ENCODE data around the gene FAM135A. TPM values are rescaled to one million over a fixed set of nuclear protein-coding genes. Genes with fewer than 3 reads are reported as not detected.

FAM135A gene
- total RNA-seq, 1 experiment from 2014 or later, result 16.0 TPM

DNA sequence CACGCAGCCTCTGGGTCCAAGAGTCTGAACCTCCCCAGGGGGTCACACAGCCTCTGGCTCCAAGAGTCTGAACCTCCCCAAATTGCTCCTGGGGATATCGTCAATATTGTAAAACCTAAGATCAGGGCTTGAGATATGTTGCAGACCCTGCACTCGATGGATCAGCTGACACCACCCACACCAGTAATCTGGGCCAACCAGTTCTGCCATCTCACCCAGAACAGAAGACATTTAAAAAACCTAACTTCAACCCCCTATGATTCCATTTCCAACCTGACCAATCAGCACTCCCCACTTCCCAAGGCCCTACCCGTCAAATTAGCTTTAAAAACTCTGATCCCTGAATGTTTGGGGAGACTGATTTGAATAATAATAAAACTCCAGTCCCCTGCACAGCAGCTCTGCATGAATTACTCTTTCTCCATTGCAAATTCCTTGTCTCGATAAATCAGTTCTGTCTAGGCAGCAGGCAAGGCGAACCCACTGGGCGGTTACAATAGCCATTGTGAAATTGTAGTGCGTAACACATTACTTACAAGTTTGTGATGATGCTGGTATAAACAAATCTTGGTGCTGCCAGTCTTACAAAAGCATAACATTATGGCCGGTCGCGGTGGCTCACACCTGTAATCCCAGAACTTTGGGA is 32.4 kb upstream of the FAM135A start:
- no peak overlapping the region for H2AFZ ChIP-seq
- H3K27ac ChIP-seq, result no peak overlapping the region
- no peaks in the 10 kb centered on the region for H3K79me2 ChIP-seq (ENCODE audit: low read depth)
- H3K4me2 ChIP-seq, result no peak overlapping the region
- no peaks in the 10 kb centered on the region for H3K27me3 ChIP-seq (ENCODE audit: insufficient read depth, low read depth)
- ChIA-PET POLR2A (ENCODE audit: unreplicated experiment) (no interaction called here), CTCF (no interaction called here)
- BruUV-seq (replicated peaks), result no TSS peak
- H3K9me3 ChIP-seq (ENCODE audit: insufficient read depth, low read depth), result no peaks in the 10 kb centered on the region
- H3K36me3 ChIP-seq (ENCODE audit: low read depth), result no peaks in the 10 kb centered on the region
- DNase-seq, result no peak
- H3K4me1 ChIP-seq (replicated peaks; ENCODE audit: insufficient read depth), result no peaks in the 10 kb centered on the region
- intact Hi-C loops (cut with micrococcal nuclease; ENCODE audit: unreplicated experiment), result no loop called here
- H3K4me3 ChIP-seq, result no peak overlapping the region
- no peaks in the 10 kb centered on the region for H3K9me2 ChIP-seq (ENCODE audit: insufficient read depth)
- H3F3A ChIP-seq (ENCODE audit: insufficient read depth, low read depth), result no peaks in the 10 kb centered on the region
- no peaks in the 10 kb centered on the region for H4K20me1 ChIP-seq (ENCODE audit: insufficient read depth)
- TF ChIP-seq, protein P1, sequence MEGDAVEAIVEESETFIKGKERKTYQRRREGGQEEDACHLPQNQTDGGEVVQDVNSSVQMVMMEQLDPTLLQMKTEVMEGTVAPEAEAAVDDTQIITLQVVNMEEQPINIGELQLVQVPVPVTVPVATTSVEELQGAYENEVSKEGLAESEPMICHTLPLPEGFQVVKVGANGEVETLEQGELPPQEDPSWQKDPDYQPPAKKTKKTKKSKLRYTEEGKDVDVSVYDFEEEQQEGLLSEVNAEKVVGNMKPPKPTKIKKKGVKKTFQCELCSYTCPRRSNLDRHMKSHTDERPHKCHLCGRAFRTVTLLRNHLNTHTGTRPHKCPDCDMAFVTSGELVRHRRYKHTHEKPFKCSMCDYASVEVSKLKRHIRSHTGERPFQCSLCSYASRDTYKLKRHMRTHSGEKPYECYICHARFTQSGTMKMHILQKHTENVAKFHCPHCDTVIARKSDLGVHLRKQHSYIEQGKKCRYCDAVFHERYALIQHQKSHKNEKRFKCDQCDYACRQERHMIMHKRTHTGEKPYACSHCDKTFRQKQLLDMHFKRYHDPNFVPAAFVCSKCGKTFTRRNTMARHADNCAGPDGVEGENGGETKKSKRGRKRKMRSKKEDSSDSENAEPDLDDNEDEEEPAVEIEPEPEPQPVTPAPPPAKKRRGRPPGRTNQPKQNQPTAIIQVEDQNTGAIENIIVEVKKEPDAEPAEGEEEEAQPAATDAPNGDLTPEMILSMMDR (conservative IDR thresholded peaks at IDR 0.05), result no peak
- no peak for TF ChIP-seq EZH2 (IDR thresholded peaks at IDR 0.05; ENCODE audit: low read depth)

DNA sequence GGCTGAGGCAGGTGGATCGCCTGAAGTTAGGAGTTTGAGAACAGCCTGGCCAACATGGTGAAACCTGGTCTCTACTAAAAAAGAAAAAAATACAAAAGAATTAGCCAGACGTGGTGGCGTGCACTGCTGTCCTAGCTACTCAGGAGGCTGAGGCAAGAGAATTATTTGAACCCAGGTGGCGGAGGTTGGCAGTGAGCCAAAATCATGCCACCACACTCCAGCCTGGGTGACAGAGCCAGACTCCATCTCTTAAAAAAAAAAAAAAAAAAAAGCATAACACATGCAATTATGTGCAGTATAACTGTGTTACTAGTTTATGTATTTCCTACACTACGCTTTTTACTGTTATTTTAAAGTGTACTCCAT is 31.9 kb upstream of the FAM135A start:
- no peak for DNase-seq
- BruUV-seq (replicated peaks), result no TSS peak

DNA sequence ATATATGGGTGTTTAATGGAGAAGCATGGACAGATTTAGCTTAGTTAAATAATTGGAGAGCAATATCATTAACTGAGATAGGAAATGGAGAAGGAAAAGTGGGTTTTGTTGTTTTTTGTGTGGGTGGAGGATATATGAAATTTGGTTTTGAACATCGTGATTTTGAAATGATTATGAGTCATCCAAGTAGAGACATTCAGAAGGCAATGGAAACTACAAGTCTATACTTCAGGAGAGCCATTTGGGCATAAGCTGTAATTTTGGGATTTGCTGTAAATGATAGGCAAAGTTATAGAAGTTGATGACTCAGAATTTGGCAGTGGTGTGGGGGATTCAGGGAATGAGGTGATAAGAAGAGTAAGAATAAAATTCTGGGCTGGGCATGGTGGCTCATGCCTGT is 27.4 kb upstream of the FAM135A start:
- ChIA-PET POLR2A (ENCODE audit: unreplicated experiment) (no interaction called here), CTCF (no interaction called here)
- no TSS peak for BruUV-seq (replicated peaks)
- H3F3A ChIP-seq (ENCODE audit: insufficient read depth, low read depth), result no peaks in the 10 kb centered on the region
- no peaks in the 10 kb centered on the region for H3K79me2 ChIP-seq (ENCODE audit: low read depth)
- no peaks in the 10 kb centered on the region for H3K4me1 ChIP-seq (replicated peaks; ENCODE audit: insufficient read depth)
- no peaks in the 10 kb centered on the region for H3K9me3 ChIP-seq (ENCODE audit: insufficient read depth, low read depth)
- no peak for DNase-seq
- no peaks in the 10 kb centered on the region for H3K9me2 ChIP-seq (ENCODE audit: insufficient read depth)
- H3K27me3 ChIP-seq (ENCODE audit: insufficient read depth, low read depth), result no peaks in the 10 kb centered on the region
- H4K20me1 ChIP-seq (ENCODE audit: insufficient read depth), result no peaks in the 10 kb centered on the region
- no peak overlapping the region for H3K27ac ChIP-seq
- no peak for TF ChIP-seq EZH2 (IDR thresholded peaks at IDR 0.05; ENCODE audit: low read depth)
- TF ChIP-seq, protein P1 (conservative IDR thresholded peaks at IDR 0.05), result no peak
- no peaks in the 10 kb centered on the region for H3K36me3 ChIP-seq (ENCODE audit: low read depth)
- no peak overlapping the region for H3K4me3 ChIP-seq
- no peak overlapping the region for H3K4me2 ChIP-seq
- H2AFZ ChIP-seq, result no peak overlapping the region
- intact Hi-C loops (cut with micrococcal nuclease; ENCODE audit: unreplicated experiment), result no loop called here

More for the DNA sequence above, 31.9 kb upstream of the FAM135A start:
- H3K4me3 ChIP-seq, result no peak overlapping the region
- TF ChIP-seq EZH2 (IDR thresholded peaks at IDR 0.05; ENCODE audit: low read depth), result no peak
- no peaks in the 10 kb centered on the region for H3K36me3 ChIP-seq (ENCODE audit: low read depth)
- H3K27ac ChIP-seq, result no peak overlapping the region
- H3F3A ChIP-seq (ENCODE audit: insufficient read depth, low read depth), result no peaks in the 10 kb centered on the region
- H2AFZ ChIP-seq, result no peak overlapping the region
- no peaks in the 10 kb centered on the region for H4K20me1 ChIP-seq (ENCODE audit: insufficient read depth)
- POLR2A ChIA-PET (ENCODE audit: unreplicated experiment), result no interaction called here
- no peak overlapping the region for H3K4me2 ChIP-seq
- H3K9me2 ChIP-seq (ENCODE audit: insufficient read depth), result no peaks in the 10 kb centered on the region
- CTCF ChIA-PET, result no interaction called here
- H3K79me2 ChIP-seq (ENCODE audit: low read depth), result no peaks in the 10 kb centered on the region
- no peaks in the 10 kb centered on the region for H3K9me3 ChIP-seq (ENCODE audit: insufficient read depth, low read depth)
- no peaks in the 10 kb centered on the region for H3K4me1 ChIP-seq (replicated peaks; ENCODE audit: insufficient read depth)
- no peaks in the 10 kb centered on the region for H3K27me3 ChIP-seq (ENCODE audit: insufficient read depth, low read depth)
- intact Hi-C loops (cut with micrococcal nuclease; ENCODE audit: unreplicated experiment), result no loop called here

DNA sequence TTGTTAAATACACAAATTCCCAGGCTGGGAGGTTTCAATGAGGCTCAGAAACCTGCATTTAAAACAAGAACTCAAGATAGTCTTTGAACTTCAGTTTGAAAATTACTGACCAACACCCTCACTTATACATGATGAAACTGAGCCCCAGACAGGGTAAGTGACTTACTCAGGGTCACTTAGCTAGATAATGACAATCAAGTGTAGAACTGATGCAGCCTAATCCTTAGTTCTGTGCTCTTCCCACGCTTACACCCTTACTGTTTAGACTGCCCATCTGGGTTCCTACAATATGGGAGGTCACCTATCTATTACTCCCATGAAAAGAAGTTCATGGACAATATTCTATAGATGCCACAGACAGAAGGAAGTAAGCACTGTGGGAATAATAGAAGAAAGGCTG is 24.5 kb upstream of the FAM135A start:
- POLR2A ChIA-PET (ENCODE audit: unreplicated experiment), result no interaction called here
- BruUV-seq (replicated peaks), result no TSS peak
- TF ChIP-seq, protein P1 (conservative IDR thresholded peaks at IDR 0.05), result no peak
- no peak for TF ChIP-seq EZH2 (IDR thresholded peaks at IDR 0.05; ENCODE audit: low read depth)

More for the DNA sequence above, 24.5 kb upstream of the FAM135A start:
- intact Hi-C loops (cut with micrococcal nuclease; ENCODE audit: unreplicated experiment), result no loop called here
- no peaks in the 10 kb centered on the region for H3K79me2 ChIP-seq (ENCODE audit: low read depth)
- H3K4me1 ChIP-seq (replicated peaks; ENCODE audit: insufficient read depth), result no peaks in the 10 kb centered on the region
- CTCF ChIA-PET, result interaction anchor here (0.6 kb wide), 1 partner anchor 9 kb away, joined by 3 read pairs; no protein-coding TSS in a partner anchor
- H3F3A ChIP-seq (ENCODE audit: insufficient read depth, low read depth), result no peaks in the 10 kb centered on the region
- no peaks in the 10 kb centered on the region for H4K20me1 ChIP-seq (ENCODE audit: insufficient read depth)
- H3K4me3 ChIP-seq, result no peak overlapping the region
- H3K36me3 ChIP-seq (ENCODE audit: low read depth), result no peaks in the 10 kb centered on the region
- no peaks in the 10 kb centered on the region for H3K27me3 ChIP-seq (ENCODE audit: insufficient read depth, low read depth)
- no peaks in the 10 kb centered on the region for H3K9me3 ChIP-seq (ENCODE audit: insufficient read depth, low read depth)
- no peak for DNase-seq
- no peak overlapping the region for H3K27ac ChIP-seq
- no peaks in the 10 kb centered on the region for H3K9me2 ChIP-seq (ENCODE audit: insufficient read depth)
- no peak overlapping the region for H2AFZ ChIP-seq
- no peak overlapping the region for H3K4me2 ChIP-seq

All from PC-9 (cell line).